Gastrocnemius medialis (tissue), 4 donors: ENCODE measurements around the gene ELOF1.

Experiments
- POLR2A ChIP-seq, 2 donors: fragments of 450-650 bp; IDR thresholded peaks; one replicate each; pipeline ENCODE4 v1.6.1; 2017; ENCODE audit warnings: antibody characterized with exemption in 2 of 2, mild to moderate bottlenecking in 2 of 2, moderate library complexity in 2 of 2
- TF ChIP-seq, protein P1 (sequence below), 5 experiments: fragments of 450-650 bp in 3 of 5; fragments of 200-600 bp in 2 of 5; sonication (generic) in 2 of 5; IDR thresholded peaks in 4 of 5; conservative IDR thresholded peaks in 1 of 5; 1 replicate in 4 of 5; 2 replicates in 1 of 5; pipeline ENCODE4 v1.5.1; 2016 to 2019; ENCODE audit warnings: antibody characterized with exemption in 5 of 5, mild to moderate bottlenecking in 3 of 5, moderate library complexity in 3 of 5

DNA sequence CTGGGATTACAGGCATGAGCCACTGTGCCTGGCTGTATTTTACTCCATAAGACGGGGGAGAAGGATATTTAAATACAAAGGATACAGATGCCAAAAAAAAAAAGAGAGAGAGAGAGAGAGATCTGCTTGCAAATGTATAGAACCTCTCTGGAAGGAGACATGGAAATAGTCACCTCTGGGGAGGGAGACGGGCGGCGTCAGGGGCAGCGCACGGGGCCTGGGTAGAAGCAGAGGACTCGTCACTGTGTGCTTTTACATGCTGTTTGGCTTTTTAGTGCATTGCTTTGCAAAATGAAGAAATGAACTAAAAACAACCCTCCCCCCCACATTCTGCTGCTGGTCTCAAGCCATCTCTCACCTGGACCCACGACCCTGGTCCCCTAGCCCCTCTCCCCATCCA lies 48.6 kb downstream of the ELOF1 start:
- TF ChIP-seq, protein P1, sequence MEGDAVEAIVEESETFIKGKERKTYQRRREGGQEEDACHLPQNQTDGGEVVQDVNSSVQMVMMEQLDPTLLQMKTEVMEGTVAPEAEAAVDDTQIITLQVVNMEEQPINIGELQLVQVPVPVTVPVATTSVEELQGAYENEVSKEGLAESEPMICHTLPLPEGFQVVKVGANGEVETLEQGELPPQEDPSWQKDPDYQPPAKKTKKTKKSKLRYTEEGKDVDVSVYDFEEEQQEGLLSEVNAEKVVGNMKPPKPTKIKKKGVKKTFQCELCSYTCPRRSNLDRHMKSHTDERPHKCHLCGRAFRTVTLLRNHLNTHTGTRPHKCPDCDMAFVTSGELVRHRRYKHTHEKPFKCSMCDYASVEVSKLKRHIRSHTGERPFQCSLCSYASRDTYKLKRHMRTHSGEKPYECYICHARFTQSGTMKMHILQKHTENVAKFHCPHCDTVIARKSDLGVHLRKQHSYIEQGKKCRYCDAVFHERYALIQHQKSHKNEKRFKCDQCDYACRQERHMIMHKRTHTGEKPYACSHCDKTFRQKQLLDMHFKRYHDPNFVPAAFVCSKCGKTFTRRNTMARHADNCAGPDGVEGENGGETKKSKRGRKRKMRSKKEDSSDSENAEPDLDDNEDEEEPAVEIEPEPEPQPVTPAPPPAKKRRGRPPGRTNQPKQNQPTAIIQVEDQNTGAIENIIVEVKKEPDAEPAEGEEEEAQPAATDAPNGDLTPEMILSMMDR (IDR thresholded peaks at IDR 0.05 in 4 of 5, conservative IDR thresholded peaks at IDR 0.05 in 1 of 5) = no peak
- no peak for TF ChIP-seq POLR2A (IDR thresholded peaks at IDR 0.05)
